H9 (cell line): ENCODE results near the gene NUMA1. TPM values are rescaled to one million over a fixed set of nuclear protein-coding genes. Genes with fewer than 3 reads are reported as not detected.

ENCODE experiments used
- DNase-seq: peaks from one replicate; pipeline ENCODE4 v3.0.0-alpha.2; 2017
- H2AFZ ChIP-seq: one replicate; pipeline ENCODE4 v1.6.1; 2013; ENCODE audit warnings: mild to moderate bottlenecking, low read length, control low read depth, moderate library complexity
- H2AK5ac ChIP-seq: 2 replicates; pipeline ENCODE4 v1.6.1; 2013; ENCODE audit warnings: low read length, control low read depth, mixed read lengths; ENCODE audit not compliant: insufficient read length
- H2BK120ac ChIP-seq: one replicate; pipeline ENCODE4 v1.6.1; 2013; ENCODE audit warnings: low read depth, mild to moderate bottlenecking, low read length, control low read depth, inconsistent platforms; ENCODE audit not compliant: poor library complexity, severe bottlenecking
- H2BK12ac ChIP-seq: 2 replicates; pipeline ENCODE4 v1.6.1; 2013; ENCODE audit warnings: low read length, control low read depth, mixed read lengths, low read depth; ENCODE audit not compliant: insufficient read length
- H2BK15ac ChIP-seq: 2 replicates; pipeline ENCODE4 v1.6.1; 2013; ENCODE audit warnings: low read depth, low read length, control low read depth
- H2BK20ac ChIP-seq: one replicate; pipeline ENCODE4 v1.6.1; 2013; ENCODE audit warnings: low read depth, mild to moderate bottlenecking, low read length, control low read depth, inconsistent platforms; ENCODE audit not compliant: poor library complexity, severe bottlenecking
- H2BK5ac ChIP-seq: 2 replicates; pipeline ENCODE4 v1.6.1; 2013; ENCODE audit warnings: low read length, control low read depth, mixed read lengths; ENCODE audit not compliant: insufficient read length
- H3K14ac ChIP-seq: 2 replicates; pipeline ENCODE4 v1.6.1; 2013; ENCODE audit warnings: low read length, control low read depth; ENCODE audit not compliant: insufficient read depth
- H3K18ac ChIP-seq: 2 replicates; pipeline ENCODE4 v1.6.1; 2013; ENCODE audit warnings: low read depth, mild to moderate bottlenecking, mixed read lengths, low read length, control low read depth; ENCODE audit not compliant: insufficient read length
- H3K23ac ChIP-seq: 2 replicates; pipeline ENCODE4 v1.6.1; 2013; ENCODE audit warnings: low read length, control low read depth, mixed read lengths, low read depth; ENCODE audit not compliant: insufficient read length
- H3K23me2 ChIP-seq: 2 replicates; pipeline ENCODE4 v1.6.1; 2013; ENCODE audit warnings: low read depth, mild to moderate bottlenecking, mixed read lengths, low read length, control low read depth; ENCODE audit not compliant: insufficient read length, poor library complexity, severe bottlenecking
- H3K27ac ChIP-seq: 2 replicates; pipeline ENCODE4 v1.5.1; 2013; ENCODE audit warnings: low read length, control low read depth, mixed read lengths, low read depth; ENCODE audit not compliant: insufficient read length
- H3K27me3 ChIP-seq: 2 replicates; pipeline ENCODE4 v1.6.1; 2013; ENCODE audit warnings: low read length, control low read depth, inconsistent platforms; ENCODE audit not compliant: insufficient read depth
- H3K4ac ChIP-seq: 2 replicates; pipeline ENCODE4 v1.6.1; 2013; ENCODE audit warnings: low read depth, mild to moderate bottlenecking, control low read depth, inconsistent platforms, low read length, moderate library complexity
- H3K4me1 ChIP-seq: 2 replicates; pipeline ENCODE4 v1.6.1; 2013; ENCODE audit warnings: low read length, control low read depth, inconsistent platforms; ENCODE audit not compliant: insufficient read depth
- H3K4me2 ChIP-seq: 2 replicates; pipeline ENCODE4 v1.6.1; 2013; ENCODE audit warnings: low read length, control low read depth, mixed read lengths; ENCODE audit not compliant: insufficient read length, insufficient read depth
- H3K56ac ChIP-seq: 2 replicates; pipeline ENCODE4 v1.6.1; 2013; ENCODE audit warnings: low read depth, mild to moderate bottlenecking, mixed read lengths, low read length, control low read depth; ENCODE audit not compliant: insufficient read length
- H3K79me1 ChIP-seq: 2 replicates; pipeline ENCODE4 v1.6.1; 2013; ENCODE audit warnings: low read depth, mild to moderate bottlenecking, moderate library complexity, low read length, control low read depth, inconsistent platforms; ENCODE audit not compliant: insufficient read depth, poor library complexity, severe bottlenecking
- H3K79me2 ChIP-seq: 2 replicates; pipeline ENCODE4 v1.6.1; 2013; ENCODE audit warnings: low read length, control low read depth, inconsistent platforms; ENCODE audit not compliant: insufficient read depth
- H3K9ac ChIP-seq: 2 replicates; pipeline ENCODE4 v1.6.1; 2013; ENCODE audit warnings: low read length, control low read depth, mixed read lengths; ENCODE audit not compliant: insufficient read length; ENCODE audit errors: extremely low read depth
- H3K9me3 ChIP-seq: one replicate; pipeline ENCODE4 v1.6.1; 2013; ENCODE audit warnings: low read depth, low read length, inconsistent platforms; ENCODE audit not compliant: control insufficient read depth
- H3T11ph ChIP-seq: one replicate; pipeline ENCODE4 v1.6.1; 2013; ENCODE audit warnings: mild to moderate bottlenecking, low read length, control low read depth, inconsistent platforms
- H4K20me1 ChIP-seq: one replicate; pipeline ENCODE4 v1.6.1; 2013; ENCODE audit not compliant: control insufficient read depth, insufficient read length, insufficient read depth
- H4K5ac ChIP-seq: 2 replicates; pipeline ENCODE4 v1.6.1; 2013; ENCODE audit warnings: low read depth, mild to moderate bottlenecking, mixed read lengths, low read length, control low read depth; ENCODE audit not compliant: insufficient read length
- H4K8ac ChIP-seq: replicated peaks from 2 replicates; pipeline ENCODE4 v1.6.1; 2013; ENCODE audit warnings: low read length, control low read depth, mixed read lengths, low read depth; ENCODE audit not compliant: insufficient read length
- H4K91ac ChIP-seq: 2 replicates; pipeline ENCODE4 v1.6.1; 2013; ENCODE audit warnings: low read depth, mild to moderate bottlenecking, moderate library complexity, mixed read lengths, low read length, control low read depth; ENCODE audit not compliant: insufficient read length
- H3K27ac Mint-ChIP-seq, 3 experiments: 2 replicates in 2 of 3; 3 replicates in 1 of 3; pipeline ENCODE4 v1.8.0; 2020 to 2021; ENCODE audit warnings: mixed read lengths in 3 of 3, mild to moderate bottlenecking in 1 of 3, moderate library complexity in 1 of 3
- H3K27me3 Mint-ChIP-seq: 2 replicates; pipeline ENCODE4 v1.8.0; 2021; ENCODE audit warnings: low read depth, mild to moderate bottlenecking, moderate library complexity, mixed read lengths
- H3K36me3 Mint-ChIP-seq, 3 experiments: 2 replicates in 2 of 3; 3 replicates in 1 of 3; pipeline ENCODE4 v1.8.0; 2020 to 2021; ENCODE audit warnings: low read depth in 3 of 3, mixed read lengths in 3 of 3; ENCODE audit not compliant: insufficient read depth in 1 of 3
- H3K4me1 Mint-ChIP-seq, 2 experiments: 2 replicates each; pipeline ENCODE4 v1.8.0; 2020; ENCODE audit warnings: mixed read lengths in 2 of 2
- H3K4me3 Mint-ChIP-seq, 2 experiments: 2 replicates in 1 of 2; 3 replicates in 1 of 2; pipeline ENCODE4 v1.8.0; 2020 to 2021; ENCODE audit warnings: mild to moderate bottlenecking in 2 of 2, mixed read lengths in 2 of 2, moderate library complexity in 1 of 2
- H3K9me3 Mint-ChIP-seq, 2 experiments: 2 replicates in 1 of 2; 3 replicates in 1 of 2; pipeline ENCODE4 v1.8.0; 2020; ENCODE audit warnings: mild to moderate bottlenecking in 2 of 2, mixed read lengths in 2 of 2, moderate library complexity in 1 of 2
- CTCF ChIP-seq: fragments of 200-600 bp; sonication (generic); conservative IDR thresholded peaks from 3 replicates; pipeline ENCODE4 v1.8.0; 2021; ENCODE audit warnings: antibody characterized with exemption, mild to moderate bottlenecking
- WGBS: extraction: QIAGEN DNeasy Blood & Tissue Kit; methylation state at CpG from one replicate; pipeline ENCODE4 v1.1.7; 2013; ENCODE audit warnings: missing lambda C conversion rate, low lambda C conversion rate, mixed read lengths; ENCODE audit not compliant: insufficient read length; ENCODE audit errors: extremely low coverage; 5-methylcytosine and 5-hydroxymethylcytosine counted together
- total RNA-seq: library from RNA; stranded (reverse); gene quantifications from 2 replicates; pipeline ENCODE4 v1.2.1, GENCODE V29; 2021

Gene NUMA1
- total RNA-seq, 1 experiment from 2014 or later = 136 TPM

GRCh38 chr11:72012897-72013721 lies 67.2 kb downstream of the NUMA1 start:
- Histone ChIP-seq H3K14ac (no peak overlapping the region; the same call in 1 of the 2 replicates), H3K4me2 (no peak overlapping the region), H3K27ac (no peak overlapping the region), H4K8ac (no peak overlapping the region), H2BK120ac (no peak overlapping the region), H2BK15ac (no peak overlapping the region), H3K18ac (no peak overlapping the region), H3K56ac (no peak overlapping the region), H3K4ac (no peak overlapping the region), H2AK5ac (no peak overlapping the region), H2BK12ac (no peak overlapping the region), H2BK20ac (no peak overlapping the region), H3K27me3 (no peaks in the 10 kb centered on the region), H2BK5ac (no peak overlapping the region), H3K9me3 (no peaks in the 10 kb centered on the region), H3K9ac (no peak overlapping the region), H3K23me2 (no peaks in the 10 kb centered on the region), H3K79me1 (no peaks in the 10 kb centered on the region), H2AFZ (no peak overlapping the region), H4K91ac (no peak overlapping the region), H4K20me1 (no peaks in the 10 kb centered on the region), H3K79me2 (no peaks in the 10 kb centered on the region), H4K5ac (no peak overlapping the region), H3K4me1 (no peaks in the 10 kb centered on the region), H3T11ph (no peak overlapping the region), H3K23ac (no peak overlapping the region)
- no peaks in the 10 kb centered on the region for H3K4me1 Mint-ChIP-seq
- no CpG with 5 or more reads among the region's 33 CpGs for WGBS
- no peak overlapping the region; a peak in 1 of 5 replicates for H3K4me3 Mint-ChIP-seq
- H3K36me3 Mint-ChIP-seq = peaks cover 49 to 92% (median 91%) of the 10 kb centered on the region in 3 experiments
- TF ChIP-seq CTCF = no peak
- peaks cover 2% of the 10 kb centered on the region; the same call in 1 of the 2 replicates for H3K27me3 Mint-ChIP-seq
- no peak for DNase-seq
- no peak overlapping the region; a peak in 1 of 7 replicates for H3K27ac Mint-ChIP-seq
- no peaks in the 10 kb centered on the region for H3K9me3 Mint-ChIP-seq
